Fibroblast of skin of back (primary cell): ENCODE measurements around the gene FBXO24.

Experiments used
- DNase-seq: peaks from one replicate; pipeline ENCODE4 v3.0.0-alpha.2; 2013

The FBXO24 gene

GRCh38 chr7:100575206-100575631 is 10.9 kb upstream of the FBXO24 start:
- DNase-seq: no peak

GRCh38 chr7:100575746-100576383 is 10.3 kb upstream of the FBXO24 start:
- DNase-seq: no peak

- no peak for DNase-seq
Measured at GRCh38 chr7:100576384-100576993, 9.6 kb upstream of the FBXO24 start.

- no peak for DNase-seq
Measured at GRCh38 chr7:100577103-100577502, 9.0 kb upstream of the FBXO24 start.

GRCh38 chr7:100577507-100577906 is 8.6 kb upstream of the FBXO24 start:
- DNase-seq: no peak

- DNase-seq: no peak
Measured at GRCh38 chr7:100578246-100579183, 7.6 kb upstream of the FBXO24 start.

GRCh38 chr7:100580466-100581283 is 5.5 kb upstream of the FBXO24 start:
- DNase-seq: no peak

- DNase-seq: no peak
Measured at GRCh38 chr7:100582041-100582579, 4.0 kb upstream of the FBXO24 start.

- DNase-seq: no peak
Measured at GRCh38 chr7:100582650-100583049, 3.5 kb upstream of the FBXO24 start.

GRCh38 chr7:100583132-100584053 is 2.7 kb upstream of the FBXO24 start:
- DNase-seq: peak; percentile 43

GRCh38 chr7:100584054-100584682 is 2.0 kb upstream of the FBXO24 start:
- DNase-seq: no peak

GRCh38 chr7:100584683-100585510 is 1.2 kb upstream of the FBXO24 start:
- peak; percentile 75 for DNase-seq

GRCh38 chr7:100585511-100586265 is 440 bp upstream of the FBXO24 start, which contains the start of gene LRCH4:
TSS of gene LRCH4 (minus strand) at chr7:100586129. CDS start at chr7:100586100, 29 bp downstream.
- no peak for DNase-seq

- peak; percentile 37 for DNase-seq
Measured at GRCh38 chr7:100588438-100588837, 2.3 kb downstream of the FBXO24 start.

- no peak for DNase-seq
Measured at GRCh38 chr7:100589341-100589947, 3.3 kb downstream of the FBXO24 start.

- no peak for DNase-seq
Measured at GRCh38 chr7:100590077-100590737, 4.1 kb downstream of the FBXO24 start.

GRCh38 chr7:100591596-100591995 is 5.5 kb downstream of the FBXO24 start:
- no peak for DNase-seq

GRCh38 chr7:100595188-100595587 is 9.1 kb downstream of the FBXO24 start:
- DNase-seq: no peak
